Natural killer cell treated with Interleukin-12 subunit alpha and Interleukin-12 subunit beta and Interleukin-15 and Interleukin-18, amount 100 ng/mL, for 72 hours (primary cell): ENCODE results near the gene SPPL2B. TPM values are rescaled to one million over a fixed set of nuclear protein-coding genes. Genes with fewer than 3 reads are reported as not detected.

Source experiments
- ATAC-seq, 2 donors: fragments of 150-1000 bp; cut with Tn5 transposase in 1 of 2; sonication (Bioruptor Pico), chemical (Tn5 transposase) in 1 of 2; 2 replicates each; pipeline ENCODE4 v1.10.0; 2021
- DNase-seq: peaks from one replicate; pipeline ENCODE4 v3.0.0; 2022; ENCODE audit warnings: low spot score
- H3K27ac Mint-ChIP-seq, 2 donors: 1 replicate in 1 of 2; 2 replicates in 1 of 2; pipeline ENCODE4 v1.8.0; 2022; ENCODE audit warnings: mixed read lengths in 2 of 2, mild to moderate bottlenecking in 1 of 2, moderate library complexity in 1 of 2
- H3K27me3 Mint-ChIP-seq, 2 donors: 1 replicate in 1 of 2; 2 replicates in 1 of 2; pipeline ENCODE4 v1.8.0; 2022; ENCODE audit warnings: mixed read lengths in 2 of 2
- H3K36me3 Mint-ChIP-seq: one replicate; pipeline ENCODE4 v1.8.0; 2022; ENCODE audit warnings: mixed read lengths
- H3K4me1 Mint-ChIP-seq, 2 donors: 1 replicate in 1 of 2; 2 replicates in 1 of 2; pipeline ENCODE4 v1.8.0; 2022; ENCODE audit warnings: low read depth in 2 of 2, mixed read lengths in 2 of 2, mild to moderate bottlenecking in 1 of 2
- H3K4me3 Mint-ChIP-seq: one replicate; pipeline ENCODE4 v1.8.0; 2022; ENCODE audit warnings: mixed read lengths
- H3K9me3 Mint-ChIP-seq: 2 replicates; pipeline ENCODE4 v1.8.0; 2022; ENCODE audit warnings: mixed read lengths
- total RNA-seq, 2 donors: library from RNA; stranded (reverse); gene quantifications; one replicate each; pipeline ENCODE4 v1.2.3, GENCODE V29; 2022

The SPPL2B gene
- total RNA-seq, 2 donors from 2014 or later: 41.3 to 97.6 TPM

GRCh38 chr19:2323707-2324106 lies 4.8 kb upstream of the SPPL2B start:
- ATAC-seq: no peak
- no peak for DNase-seq
- no peak overlapping the region for H3K4me3 Mint-ChIP-seq
- no peak overlapping the region for H3K27ac Mint-ChIP-seq
- peaks cover 22 to 27% of the 10 kb centered on the region in 2 donors for H3K4me1 Mint-ChIP-seq
- peaks cover 6% of the 10 kb centered on the region for H3K36me3 Mint-ChIP-seq
- no peaks in the 10 kb centered on the region for H3K27me3 Mint-ChIP-seq
- no peaks in the 10 kb centered on the region for H3K9me3 Mint-ChIP-seq

- Mint-ChIP-seq H3K4me3 (peak overlapping the region; percentile 30), H3K9me3 (no peaks in the 10 kb centered on the region), H3K4me1 (peaks cover 28 to 32% of the 10 kb centered on the region in 2 donors), H3K27ac (no peak overlapping the region), H3K36me3 (peaks cover 6% of the 10 kb centered on the region), H3K27me3 (no peaks in the 10 kb centered on the region)
- DNase-seq (no peak), ATAC-seq (no peak)
Observed at GRCh38 chr19:2324220-2324948, 4.1 kb upstream of the SPPL2B start.

- Mint-ChIP-seq H3K36me3 (peaks cover 6% of the 10 kb centered on the region), H3K4me3 (peak overlapping the region; percentile 62), H3K27me3 (no peaks in the 10 kb centered on the region), H3K4me1 (peaks cover 33 to 40% of the 10 kb centered on the region in 2 donors), H3K27ac (peak overlapping the region; percentile 32 to 35), H3K9me3 (no peaks in the 10 kb centered on the region)
- ATAC-seq: no peak
- no peak for DNase-seq
Observed at GRCh38 chr19:2325281-2326046, 3.0 kb upstream of the SPPL2B start.

GRCh38 chr19:2326699-2327360 lies 1.7 kb upstream of the SPPL2B start:
- peak overlapping the region; percentile 88 to 92 for H3K27ac Mint-ChIP-seq
- peaks cover 6% of the 10 kb centered on the region for H3K36me3 Mint-ChIP-seq

DNA sequence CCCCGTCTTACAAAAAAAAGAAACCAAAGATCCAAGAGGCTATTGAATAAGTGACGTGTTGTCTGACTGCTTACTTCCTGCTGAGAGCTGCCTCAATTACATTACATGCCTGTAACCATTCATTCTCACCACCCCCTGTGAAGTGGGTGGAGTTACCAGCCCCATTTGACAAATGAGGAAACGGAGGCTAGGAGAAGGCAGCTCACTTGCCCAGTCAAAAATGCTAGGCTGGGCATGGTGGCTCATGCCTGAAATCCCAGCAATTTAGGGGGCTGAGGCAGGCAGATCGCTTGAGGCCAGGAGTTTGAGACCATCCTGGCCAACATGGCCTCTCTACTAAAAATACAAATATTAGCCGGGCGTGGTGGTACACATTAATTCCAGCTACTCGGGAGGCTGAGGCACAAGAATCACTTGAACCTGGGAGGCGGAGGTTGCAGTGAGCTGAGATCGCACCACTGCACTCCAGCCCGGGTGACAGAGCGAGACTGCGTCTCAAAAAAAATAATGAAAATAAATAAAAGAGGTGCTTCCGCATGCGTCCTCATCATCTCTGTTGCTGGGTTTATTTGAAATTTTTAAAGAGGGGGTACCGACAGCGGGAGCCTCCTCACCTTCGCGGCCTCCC lies 597 bp upstream of the SPPL2B start:
- DNase-seq (peak; percentile 80), ATAC-seq (peak; percentile 85 to 87)
- H3K4me3 Mint-ChIP-seq: peak overlapping the region; percentile 91
- H3K27ac Mint-ChIP-seq: peak overlapping the region; percentile 88 to 92
- peaks cover 33 to 42% of the 10 kb centered on the region in 2 donors for H3K4me1 Mint-ChIP-seq
- peaks cover 6% of the 10 kb centered on the region for H3K36me3 Mint-ChIP-seq
- no peaks in the 10 kb centered on the region for H3K27me3 Mint-ChIP-seq
- no peaks in the 10 kb centered on the region for H3K9me3 Mint-ChIP-seq

More at GRCh38 chr19:2326699-2327360, 1.7 kb upstream of the SPPL2B start:
- Mint-ChIP-seq H3K4me1 (peaks cover 33 to 42% of the 10 kb centered on the region in 2 donors), H3K27me3 (no peaks in the 10 kb centered on the region), H3K9me3 (no peaks in the 10 kb centered on the region), H3K4me3 (peak overlapping the region; percentile 91)
- ATAC-seq (no peak), DNase-seq (no peak)

GRCh38 chr19:2329149-2329478 lies 630 bp downstream of the SPPL2B start:
- DNase-seq (no peak), ATAC-seq (no peak)
- H3K4me1 Mint-ChIP-seq: peaks cover 33 to 42% of the 10 kb centered on the region in 2 donors
- H3K9me3 Mint-ChIP-seq: no peaks in the 10 kb centered on the region
- peak overlapping the region; percentile 88 to 92 for H3K27ac Mint-ChIP-seq
- peak overlapping the region; percentile 91 for H3K4me3 Mint-ChIP-seq
- H3K36me3 Mint-ChIP-seq: peaks cover 6% of the 10 kb centered on the region
- H3K27me3 Mint-ChIP-seq: no peaks in the 10 kb centered on the region

DNA sequence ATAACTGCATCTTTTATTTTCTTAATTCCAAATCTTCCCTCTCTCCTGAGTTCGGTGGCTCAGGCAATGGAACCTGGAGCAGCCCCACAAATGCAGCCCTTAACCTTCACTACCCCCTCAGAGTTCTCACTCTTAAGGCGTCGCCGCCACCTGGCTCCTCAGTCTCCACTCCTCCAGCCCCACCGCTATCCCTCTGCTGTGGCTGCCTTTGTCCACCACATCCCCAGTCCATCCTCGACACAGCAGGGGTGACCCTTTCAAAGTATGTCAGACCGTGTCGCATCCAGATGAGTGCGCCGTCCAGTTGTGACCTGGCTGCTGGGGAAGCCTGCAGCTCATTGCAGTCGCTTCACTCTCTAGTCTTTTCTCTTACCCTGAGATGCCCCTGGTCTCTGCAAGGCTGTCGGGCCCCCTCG lies 1.0 kb downstream of the SPPL2B start:
- H3K36me3 Mint-ChIP-seq: peaks cover 6% of the 10 kb centered on the region
- DNase-seq (no peak), ATAC-seq (no peak)
- H3K9me3 Mint-ChIP-seq: no peaks in the 10 kb centered on the region
- peak overlapping the region; percentile 91 for H3K4me3 Mint-ChIP-seq
- H3K27me3 Mint-ChIP-seq: no peaks in the 10 kb centered on the region
- peaks cover 33 to 41% of the 10 kb centered on the region in 2 donors for H3K4me1 Mint-ChIP-seq
- peak overlapping the region; percentile 88 to 92 for H3K27ac Mint-ChIP-seq

DNA sequence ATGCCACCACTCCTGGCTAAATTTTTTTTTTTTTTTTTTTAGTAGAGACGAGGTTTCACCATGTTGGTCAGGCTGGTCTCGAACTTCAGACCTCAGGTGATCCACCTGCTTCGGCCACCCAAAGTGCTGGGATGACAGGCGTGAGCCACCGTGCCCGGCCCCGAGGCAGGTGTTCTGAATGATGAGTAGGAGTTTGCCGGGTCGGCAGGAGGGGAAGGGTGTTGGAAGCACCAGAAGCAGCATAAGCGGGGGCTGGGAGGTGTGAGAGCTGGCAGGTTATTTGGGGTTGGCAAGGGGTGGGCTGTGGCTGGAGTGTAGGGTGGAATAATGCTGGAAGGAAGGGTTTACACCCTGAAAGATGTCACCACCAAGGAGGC lies 1.8 kb downstream of the SPPL2B start:
- H3K27me3 Mint-ChIP-seq: no peaks in the 10 kb centered on the region
- no peak overlapping the region for H3K27ac Mint-ChIP-seq
- peaks cover 6% of the 10 kb centered on the region for H3K36me3 Mint-ChIP-seq
- no peaks in the 10 kb centered on the region for H3K9me3 Mint-ChIP-seq
- DNase-seq (no peak), ATAC-seq (no peak)
- H3K4me1 Mint-ChIP-seq: peaks cover 33 to 38% of the 10 kb centered on the region in 2 donors
- peak overlapping the region; percentile 91 for H3K4me3 Mint-ChIP-seq

DNA sequence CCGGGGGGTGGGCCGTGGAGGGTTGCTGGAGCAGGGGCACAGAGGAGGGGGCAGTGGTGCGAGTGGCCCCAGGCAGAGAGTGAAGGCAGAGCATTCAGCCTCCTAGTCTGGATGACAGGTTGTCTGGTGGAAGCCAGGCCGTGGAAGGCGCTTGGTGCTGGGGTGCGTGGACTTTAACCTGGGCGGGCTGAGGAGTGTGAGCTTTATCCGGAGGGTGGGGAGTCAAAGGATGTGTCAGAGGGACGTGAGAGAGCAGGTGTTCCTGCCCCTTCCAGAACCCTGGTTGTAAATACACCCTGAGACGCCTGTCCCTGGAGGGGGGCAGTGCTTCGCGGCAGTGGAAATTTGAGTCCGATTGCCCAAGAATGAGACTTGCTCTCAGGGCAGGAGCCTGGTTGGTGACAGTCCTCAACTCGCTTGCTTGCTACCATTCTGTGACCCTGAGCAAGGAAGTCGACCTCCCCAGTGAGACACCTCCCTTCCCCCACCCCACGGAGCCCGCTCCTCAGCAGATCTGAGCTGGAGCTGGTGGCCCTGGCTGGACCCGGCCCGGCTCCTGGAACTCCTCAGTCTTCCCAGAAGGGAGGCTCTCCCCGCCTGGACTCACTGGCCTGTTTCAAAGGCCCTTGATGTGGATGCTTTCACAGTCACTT lies 2.3 kb downstream of the SPPL2B start:
- Mint-ChIP-seq H3K27me3 (no peaks in the 10 kb centered on the region), H3K27ac (peak overlapping the region in 1 of 2 donors; percentile 38), H3K36me3 (peaks cover 8% of the 10 kb centered on the region), H3K9me3 (peaks cover 2% of the 10 kb centered on the region), H3K4me3 (peak overlapping the region; percentile 91), H3K4me1 (peaks cover 29 to 37% of the 10 kb centered on the region in 2 donors)
- no peak for DNase-seq
- no peak for ATAC-seq

DNA sequence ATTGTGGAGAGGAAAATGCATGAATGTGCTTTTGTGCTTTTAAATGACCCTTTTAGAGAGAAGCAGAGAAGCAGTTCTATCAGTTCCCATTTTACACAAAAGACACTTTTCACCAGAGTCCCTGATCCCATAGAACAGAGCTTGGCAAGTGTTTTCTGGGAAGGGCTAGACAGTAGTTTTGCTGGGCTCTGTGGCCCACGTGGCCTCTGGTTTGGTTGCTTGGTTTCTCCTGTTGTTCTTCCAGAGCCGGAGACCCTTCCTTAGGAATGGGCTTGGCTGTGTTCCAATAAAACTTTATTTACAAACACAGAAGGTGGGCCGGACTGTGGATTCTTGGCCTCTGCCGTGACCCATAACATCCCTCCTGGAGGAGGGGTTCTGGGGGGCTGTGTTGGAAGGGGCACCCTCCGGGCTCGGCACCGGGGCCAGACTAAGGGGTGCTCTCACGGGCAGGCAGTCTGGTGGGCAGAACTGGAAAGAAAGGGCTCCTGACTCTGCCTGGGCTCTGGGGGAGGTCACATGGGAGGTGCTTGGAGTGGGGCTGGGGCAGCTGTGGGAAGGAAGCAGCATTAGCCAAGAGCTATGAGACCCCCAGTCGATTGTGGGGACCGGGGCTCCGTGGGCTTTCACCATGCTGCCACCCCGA lies 3.2 kb downstream of the SPPL2B start:
- H3K4me3 Mint-ChIP-seq: no peak overlapping the region
- ATAC-seq (no peak), DNase-seq (no peak)
- H3K9me3 Mint-ChIP-seq: peaks cover 7% of the 10 kb centered on the region
- H3K27ac Mint-ChIP-seq: peak overlapping the region in 1 of 2 donors; percentile 38
- no peaks in the 10 kb centered on the region for H3K27me3 Mint-ChIP-seq
- H3K36me3 Mint-ChIP-seq: peaks cover 13% of the 10 kb centered on the region
- peaks cover 33 to 39% of the 10 kb centered on the region in 2 donors for H3K4me1 Mint-ChIP-seq

GRCh38 chr19:2332341-2333026 lies 4.0 kb downstream of the SPPL2B start:
- no peak for DNase-seq
- peaks cover 13% of the 10 kb centered on the region for H3K36me3 Mint-ChIP-seq
- peak in 1 of 2 donors; percentile 3 for ATAC-seq
- no peak overlapping the region for H3K4me3 Mint-ChIP-seq
- H3K27ac Mint-ChIP-seq: no peak overlapping the region
- peaks cover 7% of the 10 kb centered on the region for H3K9me3 Mint-ChIP-seq
- peaks cover 25 to 33% of the 10 kb centered on the region in 2 donors for H3K4me1 Mint-ChIP-seq
- H3K27me3 Mint-ChIP-seq: no peaks in the 10 kb centered on the region

DNA sequence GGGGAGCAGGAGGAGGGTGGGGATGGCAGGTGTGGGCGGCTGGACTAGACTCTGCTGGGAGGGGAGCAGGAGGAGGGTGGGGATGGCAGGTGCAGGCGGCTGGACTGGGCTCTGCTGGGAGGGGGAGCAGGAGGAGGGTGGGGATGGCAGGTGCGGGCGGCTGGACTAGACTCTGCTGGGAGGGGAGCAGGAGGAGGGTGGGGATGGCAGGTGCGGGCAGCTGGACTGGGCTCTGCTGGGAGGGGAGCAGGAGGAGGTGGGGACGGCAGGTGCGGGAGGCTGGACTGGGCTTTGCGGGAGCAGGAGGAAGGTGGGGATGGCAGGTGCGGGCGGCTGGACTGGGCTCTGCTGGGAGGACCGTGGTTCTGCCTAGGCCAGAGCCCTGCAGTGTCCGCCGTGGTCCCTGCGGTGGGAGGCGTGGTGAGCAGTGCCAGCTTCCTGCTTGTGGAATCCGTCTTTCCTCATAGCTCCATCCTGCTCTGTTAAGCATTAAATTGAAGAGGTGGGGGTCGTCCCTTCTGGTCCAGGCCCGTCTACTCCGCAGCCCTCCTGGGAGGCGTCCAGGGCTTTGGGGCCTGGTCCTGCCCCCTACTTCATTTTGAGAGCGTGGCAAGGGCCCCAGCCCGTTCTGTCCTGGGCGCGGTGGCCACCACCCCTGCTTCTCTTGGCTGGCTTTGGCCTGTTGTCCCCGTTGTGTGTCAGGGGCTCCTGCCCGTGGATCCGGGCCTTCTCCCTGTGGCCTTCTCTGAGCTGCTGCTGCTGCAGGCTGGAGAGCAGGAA lies 4.7 kb downstream of the SPPL2B start:
- Mint-ChIP-seq H3K9me3 (peaks cover 7% of the 10 kb centered on the region), H3K36me3 (peaks cover 11% of the 10 kb centered on the region), H3K27me3 (no peaks in the 10 kb centered on the region), H3K4me3 (no peak overlapping the region), H3K27ac (no peak overlapping the region), H3K4me1 (peaks cover 21 to 31% of the 10 kb centered on the region in 2 donors)
- DNase-seq: no peak
- ATAC-seq: no peak
